ENCODE data around the gene SLC16A9.

DNA sequence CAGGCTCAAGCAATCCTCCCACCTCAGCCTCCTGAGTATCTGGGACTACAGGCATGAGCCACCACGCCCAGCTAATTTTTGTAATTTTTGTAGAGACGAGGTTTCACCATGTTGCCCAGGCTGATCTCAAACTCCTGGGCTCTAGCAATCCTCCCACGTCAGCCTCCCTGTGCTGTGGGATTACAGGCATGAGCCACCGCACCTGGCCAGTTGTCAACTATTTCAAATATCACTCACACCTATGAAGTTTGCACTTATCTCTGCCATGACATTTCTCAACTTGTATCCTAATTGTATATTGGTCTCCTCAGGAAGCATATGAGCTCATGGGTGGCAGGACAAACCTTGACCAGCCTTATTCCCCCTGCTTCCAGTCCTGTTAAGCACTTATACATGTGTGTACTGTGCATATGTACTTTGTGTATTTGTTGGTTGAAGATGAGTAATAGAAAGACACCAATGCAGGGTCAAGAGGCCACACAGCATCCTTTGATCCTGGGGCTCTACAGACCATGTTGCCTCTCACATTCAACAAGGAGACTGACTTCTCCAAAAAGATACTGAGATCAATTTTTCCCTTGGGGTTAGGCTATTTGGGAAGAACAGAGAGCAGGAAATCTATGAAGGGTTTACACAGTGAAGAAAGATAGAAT is 82.2 kb downstream of the SLC16A9 start:
- TF ChIP-seq, protein P1, sequence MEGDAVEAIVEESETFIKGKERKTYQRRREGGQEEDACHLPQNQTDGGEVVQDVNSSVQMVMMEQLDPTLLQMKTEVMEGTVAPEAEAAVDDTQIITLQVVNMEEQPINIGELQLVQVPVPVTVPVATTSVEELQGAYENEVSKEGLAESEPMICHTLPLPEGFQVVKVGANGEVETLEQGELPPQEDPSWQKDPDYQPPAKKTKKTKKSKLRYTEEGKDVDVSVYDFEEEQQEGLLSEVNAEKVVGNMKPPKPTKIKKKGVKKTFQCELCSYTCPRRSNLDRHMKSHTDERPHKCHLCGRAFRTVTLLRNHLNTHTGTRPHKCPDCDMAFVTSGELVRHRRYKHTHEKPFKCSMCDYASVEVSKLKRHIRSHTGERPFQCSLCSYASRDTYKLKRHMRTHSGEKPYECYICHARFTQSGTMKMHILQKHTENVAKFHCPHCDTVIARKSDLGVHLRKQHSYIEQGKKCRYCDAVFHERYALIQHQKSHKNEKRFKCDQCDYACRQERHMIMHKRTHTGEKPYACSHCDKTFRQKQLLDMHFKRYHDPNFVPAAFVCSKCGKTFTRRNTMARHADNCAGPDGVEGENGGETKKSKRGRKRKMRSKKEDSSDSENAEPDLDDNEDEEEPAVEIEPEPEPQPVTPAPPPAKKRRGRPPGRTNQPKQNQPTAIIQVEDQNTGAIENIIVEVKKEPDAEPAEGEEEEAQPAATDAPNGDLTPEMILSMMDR (IDR thresholded peaks at IDR 0.05) = no peak
- no peak for TF ChIP-seq POLR2A (IDR thresholded peaks at IDR 0.05)

Measured in thyroid gland (tissue), 4 donors.